Esophagus muscularis mucosa (tissue), 4 donors: Measurements from ENCODE around the gene SDK1.

Experiments used
- CTCF ChIP-seq, 3 experiments: fragments of 200-600 bp in 2 of 3; fragments of 450-650 bp in 1 of 3; sonication (generic) in 2 of 3; IDR thresholded peaks; one replicate each; pipeline ENCODE4 v1.5.1; 2017 to 2019; ENCODE audit warnings: antibody characterized with exemption in 3 of 3, mild to moderate bottlenecking in 2 of 3, moderate library complexity in 1 of 3
- EP300 ChIP-seq: sonication (generic); formaldehyde crosslinking; IDR thresholded peaks from one replicate; pipeline ENCODE4 v1.6.1; 2017; ENCODE audit warnings: antibody characterized with exemption
- POLR2A ChIP-seq: fragments of 450-650 bp; IDR thresholded peaks from one replicate; pipeline ENCODE4 v1.6.1; 2017; ENCODE audit warnings: antibody characterized with exemption, moderate library complexity, mild to moderate bottlenecking, low read depth

GRCh38 chr7:3657206-3657605 lies 356.2 kb downstream of the SDK1 start:
- TF ChIP-seq EP300 (no peak), POLR2A (no peak), CTCF (IDR thresholded peaks at IDR 0.05) (no peak)
